H1 (cell line): ENCODE data around the gene EML4. TPM values are rescaled to one million over a fixed set of nuclear protein-coding genes. Genes with fewer than 3 reads are reported as not detected.

Experiments used
- CTCF ChIA-PET: fragments of 300-600 bp; sonication (Branson Sonifier 250); formaldehyde crosslinking; loops from one replicate; lab custom pipeline; 2021; ENCODE audit not compliant: partially characterized antibody; lab: Charles Lee
- POLR2A ChIA-PET: fragments of 300-600 bp; sonication (Branson Sonifier 250); formaldehyde crosslinking; loops from one replicate; lab custom pipeline; 2021; ENCODE audit warnings: inconsistent platforms; ENCODE audit not compliant: partially characterized antibody; lab: Charles Lee
- DNase-seq, 2 experiments: peaks; one replicate each; pipeline versions ENCODE4 v3.0.0 to v3.0.0-alpha.2; 2010 to 2022; ENCODE audit warnings: low spot score in 2 of 2, low read depth in 1 of 2, mixed read lengths in 1 of 2
- FAIRE-seq: peaks from 2 replicates; lab custom pipeline; 2011; peaks lifted over from hg19 to GRCh38; lab: Jason Lieb, UNC
- H2AFZ ChIP-seq: 2 replicates; pipeline ENCODE4 v1.8.1; 2012; ENCODE audit warnings: low read length, inconsistent platforms
- H2AK5ac ChIP-seq: 2 replicates; pipeline ENCODE4 v1.6.1; 2013; ENCODE audit warnings: low read depth, low read length
- H2BK120ac ChIP-seq: replicated peaks from 2 replicates; pipeline ENCODE3; 2013; ENCODE audit warnings: low read depth, low read length, inconsistent platforms
- H2BK12ac ChIP-seq: 2 replicates; pipeline ENCODE4 v1.6.1; 2013; ENCODE audit warnings: low read depth, low read length
- H2BK15ac ChIP-seq: 2 replicates; pipeline ENCODE4 v1.6.1; 2013; ENCODE audit warnings: low read length
- H2BK20ac ChIP-seq: 2 replicates; pipeline ENCODE4 v1.6.1; 2013; ENCODE audit warnings: low read length
- H2BK5ac ChIP-seq: 2 replicates; pipeline ENCODE4 v1.6.1; 2013; ENCODE audit warnings: low read depth, low read length
- H3K14ac ChIP-seq: 2 replicates; pipeline ENCODE4 v1.6.1; 2013; ENCODE audit warnings: inconsistent platforms; ENCODE audit not compliant: insufficient read length
- H3K18ac ChIP-seq: 2 replicates; pipeline ENCODE4 v1.6.1; 2013; ENCODE audit warnings: low read length; ENCODE audit errors: extremely low read depth
- H3K23ac ChIP-seq: 2 replicates; pipeline ENCODE4 v1.6.1; 2013; ENCODE audit warnings: inconsistent platforms; ENCODE audit not compliant: insufficient read length
- H3K23me2 ChIP-seq: 2 replicates; pipeline ENCODE4 v1.6.1; 2013; ENCODE audit warnings: low read depth, low read length
- H3K27ac ChIP-seq: 2 replicates; pipeline ENCODE4 v1.6.1; 2011; ENCODE audit warnings: low read depth, low read length, inconsistent platforms
- H3K27me3 ChIP-seq, 4 experiments: replicated peaks in 1 of 4; 1 replicate in 1 of 4; 2 replicates in 3 of 4; pipeline versions ENCODE4 v1.6.1 to v1.8.1; 2011 to 2013; ENCODE audit warnings: low read length in 3 of 4, mild to moderate bottlenecking in 3 of 4, inconsistent platforms in 2 of 4, mixed read lengths in 2 of 4, moderate library complexity in 1 of 4; ENCODE audit not compliant: control insufficient read depth in 3 of 4, insufficient read depth in 3 of 4; ENCODE audit errors: extremely low read depth in 1 of 4
- H3K36me3 ChIP-seq, 4 experiments: 2 replicates each; pipeline versions ENCODE4 v1.6.1 to v1.8.1; 2011 to 2013; ENCODE audit warnings: mild to moderate bottlenecking in 4 of 4, low read length in 3 of 4, moderate library complexity in 2 of 4, control low read depth in 1 of 4, inconsistent platforms in 1 of 4; ENCODE audit not compliant: insufficient read depth in 4 of 4, control insufficient read depth in 2 of 4
- H3K4ac ChIP-seq: replicated peaks from 2 replicates; pipeline ENCODE3; 2013; ENCODE audit warnings: low read length, low read depth, mixed read lengths, inconsistent platforms; ENCODE audit not compliant: insufficient read length
- H3K4me1 ChIP-seq, 4 experiments: replicated peaks in 1 of 4; 1 replicate in 1 of 4; 2 replicates in 3 of 4; pipeline versions ENCODE4 v1.6.1 to v1.8.1; 2011 to 2013; ENCODE audit warnings: low read length in 3 of 4, inconsistent platforms in 2 of 4, mixed read lengths in 1 of 4; ENCODE audit not compliant: insufficient read depth in 4 of 4, control insufficient read depth in 3 of 4
- H3K4me2 ChIP-seq, 2 experiments: 2 replicates each; pipeline versions ENCODE4 v1.6.1 to v1.8.1; 2011 to 2013; ENCODE audit warnings: low read depth in 2 of 2, low read length in 2 of 2, control low read depth in 1 of 2, inconsistent platforms in 1 of 2, mild to moderate bottlenecking in 1 of 2; ENCODE audit not compliant: insufficient read depth in 1 of 2
- H3K4me3 ChIP-seq, 4 experiments: fragments of 200-600, 300-600 bp in 1 of 4; sonication (generic), shearing (Covaris generic), sonication (Bioruptor Twin) in 1 of 4; 2 replicates each; pipeline versions ENCODE4 v1.5.1 to v1.8.1; 2011 to 2016; ENCODE audit warnings: low read length in 4 of 4, low read depth in 3 of 4, control low read depth in 2 of 4, inconsistent platforms in 2 of 4, mild to moderate bottlenecking in 2 of 4, mixed read lengths in 1 of 4, moderate library complexity in 1 of 4; ENCODE audit not compliant: insufficient read depth in 2 of 4; ENCODE audit errors: extremely low read depth in 1 of 4
- H3K56ac ChIP-seq: replicated peaks from 2 replicates; pipeline ENCODE3; 2013; ENCODE audit warnings: low read depth, mild to moderate bottlenecking, mixed read lengths, low read length, inconsistent platforms; ENCODE audit not compliant: insufficient read length
- H3K79me1 ChIP-seq: 2 replicates; pipeline ENCODE4 v1.6.1; 2013; ENCODE audit warnings: low read depth, low read length, control low read depth
- H3K79me2 ChIP-seq, 2 experiments: 2 replicates each; pipeline versions ENCODE4 v1.6.1 to v1.8.1; 2012 to 2013; ENCODE audit warnings: low read length in 2 of 2, mild to moderate bottlenecking in 2 of 2, inconsistent platforms in 1 of 2; ENCODE audit not compliant: insufficient read depth in 2 of 2, control insufficient read depth in 1 of 2
- H3K9ac ChIP-seq, 4 experiments: replicated peaks in 1 of 4; 1 replicate in 1 of 4; 2 replicates in 3 of 4; pipeline versions ENCODE4 v1.6.1 to v1.8.1; 2011 to 2013; ENCODE audit warnings: low read depth in 3 of 4, low read length in 3 of 4, control low read depth in 2 of 4, mild to moderate bottlenecking in 2 of 4, moderate library complexity in 2 of 4, inconsistent platforms in 1 of 4; ENCODE audit errors: extremely low read depth in 1 of 4
- H3K9me3 ChIP-seq, 2 experiments: 2 replicates each; pipeline versions ENCODE4 v1.6.1 to v1.8.1; 2012 to 2013; ENCODE audit warnings: mild to moderate bottlenecking in 2 of 2, moderate library complexity in 2 of 2, control low read depth in 1 of 2, inconsistent platforms in 1 of 2, low read depth in 1 of 2, low read length in 1 of 2, mixed read lengths in 1 of 2; ENCODE audit not compliant: insufficient read depth in 2 of 2
- H4K20me1 ChIP-seq, 2 experiments: replicated peaks in 1 of 2; 2 replicates each; pipeline versions ENCODE3 to v1.8.1; 2011 to 2013; ENCODE audit warnings: inconsistent platforms in 2 of 2, low read length in 2 of 2, mild to moderate bottlenecking in 1 of 2; ENCODE audit not compliant: insufficient read depth in 2 of 2, control insufficient read depth in 1 of 2
- H4K5ac ChIP-seq: 2 replicates; pipeline ENCODE4 v1.6.1; 2013; ENCODE audit warnings: low read length, low read depth, mixed read lengths, inconsistent platforms; ENCODE audit not compliant: insufficient read length
- H4K8ac ChIP-seq: 2 replicates; pipeline ENCODE4 v1.8.0; 2013; ENCODE audit warnings: mild to moderate bottlenecking, moderate library complexity, low read length, inconsistent platforms; ENCODE audit not compliant: insufficient read depth; ENCODE audit errors: extremely low read depth
- H4K91ac ChIP-seq: replicated peaks from 2 replicates; pipeline ENCODE3; 2013; ENCODE audit warnings: low read length, mixed read lengths, inconsistent platforms; ENCODE audit not compliant: insufficient read length
- MAFK ChIP-seq: IDR thresholded peaks from 2 replicates; pipeline ENCODE4 v1.6.1; 2012; ENCODE audit warnings: low read depth, mild to moderate bottlenecking, improper control_type of control experiment, low read length
- SAP30 ChIP-seq: fragments of 300-600 bp; sonication (generic); IDR thresholded peaks from 2 replicates; pipeline ENCODE4 v1.7.1; 2012; ENCODE audit warnings: low read length, moderate library complexity, mild to moderate bottlenecking, inconsistent platforms; ENCODE audit not compliant: insufficient read depth, insufficient replicate concordance
- WGBS, 2 experiments: shearing (Covaris generic) in 1 of 2; methylation state at CpG; one replicate each; pipeline versions ENCODE4 v1.1.6 to v1.1.7; 2013 to 2015; ENCODE audit warnings: low lambda C conversion rate in 2 of 2, mixed read lengths in 2 of 2, inconsistent platforms in 1 of 2, low coverage in 1 of 2, missing lambda C conversion rate in 1 of 2; ENCODE audit not compliant: insufficient replicate concordance in 2 of 2, insufficient coverage in 1 of 2, insufficient read length in 1 of 2; ENCODE audit errors: extremely low coverage in 1 of 2, missing lambda C conversion rate in 1 of 2; 5-methylcytosine and 5-hydroxymethylcytosine counted together
- polyA plus RNA-seq, 7 experiments: library from polyadenylated mRNA; depleted of rRNA in 3 of 7; stranded (reverse) in 5 of 7; unstranded in 2 of 7; fragments of >200 nt in 5 of 7; fragments of 200-250 nt in 2 of 7; gene quantifications; 1 replicate in 5 of 7; 2 replicates in 1 of 7; 4 replicates in 1 of 7; pipeline versions ENCODE4 v1.2.1 to v1.2.3, GENCODE V29; 2011 to 2013; ENCODE audit warnings: missing spikeins in 2 of 7, mixed read lengths in 2 of 7
- total RNA-seq: library from RNA; stranded (reverse); fragmentation: NEBNext Ultra II Directional; extraction: Animal tissue kit (Norgen Biotek cat#: 25700); gene quantifications from 2 replicates; pipeline ENCODE4 v1.2.1, GENCODE V29; 2021

EML4 gene
- total and polyA plus RNA-seq, 2 of the 8 experiments (the other 6 are each of a cell fraction or from before 2014, with no cell fraction given): 50.1 to 104 TPM

DNA sequence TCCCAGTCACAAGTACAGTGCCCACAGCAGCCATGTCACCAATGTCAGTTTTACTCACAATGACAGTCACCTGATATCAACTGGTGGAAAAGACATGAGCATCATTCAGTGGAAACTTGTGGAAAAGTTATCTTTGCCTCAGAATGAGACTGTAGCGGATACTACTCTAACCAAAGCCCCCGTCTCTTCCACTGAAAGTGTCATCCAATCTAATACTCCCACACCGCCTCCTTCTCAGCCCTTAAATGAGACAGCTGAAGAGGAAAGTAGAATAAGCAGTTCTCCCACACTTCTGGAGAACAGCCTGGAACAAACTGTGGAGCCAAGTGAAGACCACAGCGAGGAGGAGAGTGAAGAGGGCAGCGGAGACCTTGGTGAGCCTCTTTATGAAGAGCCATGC is 160.6 kb downstream of the EML4 start:
- DNase-seq (no peak), FAIRE-seq (no peak)
- no peak overlapping the region for H3K14ac ChIP-seq
- ChIA-PET POLR2A (interaction anchor here (1.5 kb wide), 1 partner anchor 10 kb away, joined by 4 read pairs; no protein-coding TSS in a partner anchor), CTCF (interaction anchor here (1.1 to 2.6 kb wide), 4 partner anchors 8 to 27 kb away, joined by 3 to 19 read pairs (median 7); no protein-coding TSS in a partner anchor)
- no peak overlapping the region for H3K18ac ChIP-seq
- H2BK20ac ChIP-seq: no peak overlapping the region
- H2BK120ac ChIP-seq: no peak overlapping the region
- H3K9ac ChIP-seq: no peak overlapping the region
- no peak overlapping the region for H4K91ac ChIP-seq
- H4K20me1 ChIP-seq: peaks cover 0 to 8% of the 10 kb centered on the region in 2 experiments
- H3K56ac ChIP-seq: no peak overlapping the region
- H4K8ac ChIP-seq: no peak overlapping the region
- no peak overlapping the region for H2BK12ac ChIP-seq
- no peak overlapping the region for H2AK5ac ChIP-seq
- H2AFZ ChIP-seq: no peak overlapping the region
- H4K5ac ChIP-seq: no peak overlapping the region
- H3K9me3 ChIP-seq: no peaks in the 10 kb centered on the region
- 82% methylated on average over 5 of the region's 5 CpGs; no CpG with 5 or more reads in 1 of the 2 experiments for WGBS, 2 experiments
- no peak overlapping the region for H3K4ac ChIP-seq
- no peaks in the 10 kb centered on the region for H3K27me3 ChIP-seq
- H3K79me2 ChIP-seq: no peaks in the 10 kb centered on the region
- peaks cover 3 to 50% (median 32%) of the 10 kb centered on the region in 4 experiments; a peak in 7 of 8 replicates for H3K36me3 ChIP-seq
- H3K4me2 ChIP-seq: no peak overlapping the region
- no peaks in the 10 kb centered on the region for H3K4me1 ChIP-seq
- no peak overlapping the region for H3K4me3 ChIP-seq
- no peak overlapping the region for H2BK5ac ChIP-seq
- no peak overlapping the region for H2BK15ac ChIP-seq
- no peak overlapping the region for H3K27ac ChIP-seq
- no peaks in the 10 kb centered on the region for H3K23me2 ChIP-seq
- no peak overlapping the region for H3K23ac ChIP-seq
- no peaks in the 10 kb centered on the region for H3K79me1 ChIP-seq
- TF ChIP-seq SAP30 (no peak), MAFK (no peak)
